ENCODE measurements around the gene CTNNBIP1. TPM values are rescaled to one million over a fixed set of nuclear protein-coding genes. Genes with fewer than 3 reads are reported as not detected.

The CTNNBIP1 gene
- total RNA-seq, 1 experiment from 2014 or later, result 14.6 TPM

GRCh38 chr1:9882296-9882944 lies 27.6 kb downstream of the CTNNBIP1 start:
- no peak for TF ChIP-seq EZH2 (IDR thresholded peaks at IDR 0.05; ENCODE audit: borderline replicate concordance, low read depth, low read length, poor library complexity, severe bottlenecking)
- TF ChIP-seq, protein P1, sequence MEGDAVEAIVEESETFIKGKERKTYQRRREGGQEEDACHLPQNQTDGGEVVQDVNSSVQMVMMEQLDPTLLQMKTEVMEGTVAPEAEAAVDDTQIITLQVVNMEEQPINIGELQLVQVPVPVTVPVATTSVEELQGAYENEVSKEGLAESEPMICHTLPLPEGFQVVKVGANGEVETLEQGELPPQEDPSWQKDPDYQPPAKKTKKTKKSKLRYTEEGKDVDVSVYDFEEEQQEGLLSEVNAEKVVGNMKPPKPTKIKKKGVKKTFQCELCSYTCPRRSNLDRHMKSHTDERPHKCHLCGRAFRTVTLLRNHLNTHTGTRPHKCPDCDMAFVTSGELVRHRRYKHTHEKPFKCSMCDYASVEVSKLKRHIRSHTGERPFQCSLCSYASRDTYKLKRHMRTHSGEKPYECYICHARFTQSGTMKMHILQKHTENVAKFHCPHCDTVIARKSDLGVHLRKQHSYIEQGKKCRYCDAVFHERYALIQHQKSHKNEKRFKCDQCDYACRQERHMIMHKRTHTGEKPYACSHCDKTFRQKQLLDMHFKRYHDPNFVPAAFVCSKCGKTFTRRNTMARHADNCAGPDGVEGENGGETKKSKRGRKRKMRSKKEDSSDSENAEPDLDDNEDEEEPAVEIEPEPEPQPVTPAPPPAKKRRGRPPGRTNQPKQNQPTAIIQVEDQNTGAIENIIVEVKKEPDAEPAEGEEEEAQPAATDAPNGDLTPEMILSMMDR (conservative IDR thresholded peaks at IDR 0.05; ENCODE audit: low read depth, low read length), result no peak
- no peaks in the 10 kb centered on the region for H3K27me3 ChIP-seq (replicated peaks; ENCODE audit: insufficient read depth, low read depth, low read length, poor library complexity)
- no peaks in the 10 kb centered on the region for H3K9me3 ChIP-seq (ENCODE audit: low read depth, low read length, poor library complexity, severe bottlenecking)
- no peaks in the 10 kb centered on the region for H3K36me3 ChIP-seq (ENCODE audit: insufficient read depth, low read length, poor library complexity, severe bottlenecking)
- no peak overlapping the region for H3K4me3 ChIP-seq (ENCODE audit: low read depth, low read length, poor library complexity, severe bottlenecking)
- POLR2A ChIA-PET (ENCODE audit: low non-redundant PET), result no interaction called here
- CTCF ChIA-PET, result no interaction called here
- BruUV-seq (replicated peaks), result no TSS peak
- H3K4me1 ChIP-seq (ENCODE audit: insufficient read depth, low read length, poor library complexity, severe bottlenecking), result peaks cover 9% of the 10 kb centered on the region
- DNase-seq (ENCODE audit: low spot score), result no peak
- intact Hi-C loops (cut with micrococcal nuclease; ENCODE audit: unreplicated experiment), result no loop called here
- no peak overlapping the region for H3K27ac ChIP-seq (ENCODE audit: low read depth, low read length, poor library complexity, severe bottlenecking)

DNA sequence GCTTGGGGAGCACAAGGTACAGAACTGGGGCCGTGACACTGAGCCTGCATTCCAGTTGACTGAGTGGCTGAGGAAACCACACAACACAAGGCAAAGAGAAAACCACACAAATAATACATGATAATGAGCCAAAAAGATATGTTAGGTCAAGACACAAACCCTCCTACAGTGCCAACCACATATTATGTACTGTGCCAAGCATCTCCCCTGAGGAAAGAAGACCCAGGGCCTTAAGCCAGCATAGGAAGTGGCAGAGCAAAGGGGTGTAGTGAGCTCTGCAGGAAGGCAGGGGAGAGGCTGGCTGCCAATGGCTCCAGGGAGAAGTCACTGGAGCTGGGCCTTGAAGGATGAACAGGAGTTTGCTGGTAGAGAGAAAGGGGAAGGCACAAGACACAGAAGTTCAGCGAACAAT lies 28.2 kb downstream of the CTNNBIP1 start:
- Histone ChIP-seq H3K4me1 (ENCODE audit: insufficient read depth, low read length, poor library complexity, severe bottlenecking) (peaks cover 9% of the 10 kb centered on the region), H3K27me3 (replicated peaks; ENCODE audit: insufficient read depth, low read depth, low read length, poor library complexity) (no peaks in the 10 kb centered on the region), H3K27ac (ENCODE audit: low read depth, low read length, poor library complexity, severe bottlenecking) (no peak overlapping the region), H3K36me3 (ENCODE audit: insufficient read depth, low read length, poor library complexity, severe bottlenecking) (no peaks in the 10 kb centered on the region), H3K4me3 (ENCODE audit: low read depth, low read length, poor library complexity, severe bottlenecking) (no peak overlapping the region), H3K9me3 (ENCODE audit: low read depth, low read length, poor library complexity, severe bottlenecking) (no peaks in the 10 kb centered on the region)
- BruUV-seq (replicated peaks), result no TSS peak
- TF ChIP-seq, protein P1 (conservative IDR thresholded peaks at IDR 0.05; ENCODE audit: low read depth, low read length), result no peak
- no peak for TF ChIP-seq EZH2 (IDR thresholded peaks at IDR 0.05; ENCODE audit: borderline replicate concordance, low read depth, low read length, poor library complexity, severe bottlenecking)
- CTCF ChIA-PET, result no interaction called here
- POLR2A ChIA-PET (ENCODE audit: low non-redundant PET), result no interaction called here
- intact Hi-C loops (cut with micrococcal nuclease; ENCODE audit: unreplicated experiment), result no loop called here
- DNase-seq (ENCODE audit: low spot score), result peak; percentile 54

DNA sequence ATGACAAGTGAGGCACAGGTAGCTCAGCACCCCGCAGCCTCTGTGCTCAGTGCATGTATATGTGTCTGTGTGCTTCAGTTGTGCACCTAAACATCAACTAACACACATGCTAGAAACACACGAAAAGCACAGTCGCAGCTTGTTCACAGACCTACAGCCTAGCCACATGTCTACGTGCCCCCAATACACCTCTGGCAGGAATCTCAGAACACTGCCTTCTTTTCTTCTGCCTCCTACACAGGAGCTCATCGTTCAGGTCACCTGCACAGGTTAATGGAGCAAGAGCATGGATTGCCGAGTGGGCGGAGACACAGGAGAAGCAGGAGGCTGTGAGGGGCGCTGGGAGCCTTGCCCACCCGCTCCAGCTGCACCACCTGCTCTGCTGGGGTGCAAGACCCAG lies 31.7 kb downstream of the CTNNBIP1 start:
- Histone ChIP-seq H3K9me3 (ENCODE audit: low read depth, low read length, poor library complexity, severe bottlenecking) (no peaks in the 10 kb centered on the region), H3K36me3 (ENCODE audit: insufficient read depth, low read length, poor library complexity, severe bottlenecking) (no peaks in the 10 kb centered on the region), H3K27ac (ENCODE audit: low read depth, low read length, poor library complexity, severe bottlenecking) (no peak overlapping the region), H3K4me3 (ENCODE audit: low read depth, low read length, poor library complexity, severe bottlenecking) (no peak overlapping the region), H3K27me3 (replicated peaks; ENCODE audit: insufficient read depth, low read depth, low read length, poor library complexity) (no peaks in the 10 kb centered on the region), H3K4me1 (ENCODE audit: insufficient read depth, low read length, poor library complexity, severe bottlenecking) (peaks cover 10% of the 10 kb centered on the region)
- TF ChIP-seq, protein P1 (conservative IDR thresholded peaks at IDR 0.05; ENCODE audit: low read depth, low read length), result no peak
- no TSS peak for BruUV-seq (replicated peaks)
- CTCF ChIA-PET, result interaction anchor here (0.6 kb wide), 1 partner anchor 16 kb away, joined by 6 read pairs; no protein-coding TSS in a partner anchor
- intact Hi-C loops (cut with micrococcal nuclease; ENCODE audit: unreplicated experiment), result loop anchor here (5.0 kb wide), 2 partner anchors 154 to 549 kb away; partner anchors contain the start of gene UBE4B
- POLR2A ChIA-PET (ENCODE audit: low non-redundant PET), result no interaction called here
- no peak for DNase-seq (ENCODE audit: low spot score)

Measured in A673 (cell line).